NCI-H69 (cell line): ENCODE results near the gene SCRN3.
A peak's percentile ranks its signal among the peaks of the same experiment; 100 is the strongest.
"Not testable (repeated sequence)": the region's sequence is repeated elsewhere in the genome, so short reads cannot be mapped to it uniquely, and the experiment has no call there.

ENCODE experiments used
- DNase-seq: peaks from one replicate; lab custom pipeline; 2025; lab: John Stamatoyannopoulos, UW

Gene SCRN3, protein sequence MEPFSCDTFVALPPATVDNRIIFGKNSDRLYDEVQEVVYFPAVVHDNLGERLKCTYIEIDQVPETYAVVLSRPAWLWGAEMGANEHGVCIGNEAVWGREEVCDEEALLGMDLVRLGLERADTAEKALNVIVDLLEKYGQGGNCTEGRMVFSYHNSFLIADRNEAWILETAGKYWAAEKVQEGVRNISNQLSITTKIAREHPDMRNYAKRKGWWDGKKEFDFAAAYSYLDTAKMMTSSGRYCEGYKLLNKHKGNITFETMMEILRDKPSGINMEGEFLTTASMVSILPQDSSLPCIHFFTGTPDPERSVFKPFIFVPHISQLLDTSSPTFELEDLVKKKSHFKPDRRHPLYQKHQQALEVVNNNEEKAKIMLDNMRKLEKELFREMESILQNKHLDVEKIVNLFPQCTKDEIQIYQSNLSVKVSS

DNA sequence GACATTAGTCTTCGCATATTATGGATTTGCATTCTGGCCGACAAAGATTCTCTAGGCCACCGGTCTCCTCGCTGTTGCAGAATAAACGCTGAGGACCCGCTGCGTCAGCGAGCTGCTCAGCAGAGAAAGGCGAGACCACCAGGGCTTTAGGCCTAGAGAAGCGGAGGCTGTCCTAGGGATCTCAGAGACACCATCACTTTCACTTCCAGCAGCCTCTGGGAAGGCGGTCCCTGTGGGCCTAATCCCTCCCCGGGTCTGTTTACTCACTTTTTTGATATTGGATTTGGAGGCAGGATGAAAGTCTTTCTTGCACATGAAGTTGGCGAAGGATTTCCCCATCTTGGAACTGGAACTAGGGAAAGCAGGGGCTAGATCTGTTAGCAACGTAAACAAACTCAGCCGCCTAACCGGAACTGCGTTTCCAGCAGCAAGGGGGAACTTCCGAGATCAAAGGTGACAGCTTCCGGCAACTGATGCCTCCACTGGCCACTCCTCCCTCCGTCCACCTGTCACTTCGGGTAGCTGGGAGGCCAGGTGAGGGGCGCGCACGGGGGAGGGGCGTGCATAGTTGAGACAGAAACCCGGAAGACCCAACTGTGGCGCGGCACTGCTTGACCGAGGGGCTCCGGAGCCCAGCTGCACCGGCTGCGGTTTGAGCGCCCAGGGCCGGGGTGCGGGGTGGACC is at the start of gene SCRN3:
Gene SCRN3 (plus strand): TSS at position 447 of the 685 bp plus-strand sequence. CDS start 2,554 bp downstream, outside the sequence.
- peak; percentile 91 for DNase-seq

DNA sequence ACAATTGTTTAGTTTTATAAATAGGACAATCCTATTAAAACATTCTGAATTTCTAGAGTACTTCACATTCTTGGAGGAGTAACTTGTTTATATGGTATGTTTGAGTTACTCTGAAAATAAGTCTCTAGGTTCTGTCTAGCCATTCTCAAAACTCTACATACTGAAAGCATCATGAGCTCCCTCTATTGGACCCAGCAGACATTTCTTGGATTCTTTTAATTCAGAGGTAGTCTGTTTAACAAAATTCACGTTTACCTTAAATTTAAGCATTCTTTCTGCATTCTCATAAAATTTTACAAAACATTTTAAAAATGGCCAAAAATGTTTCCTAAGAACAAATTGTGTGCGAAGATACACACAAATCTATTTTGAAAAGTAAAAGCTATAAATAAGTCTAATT is 45.5 kb upstream of the SCRN3 start:
- peak; percentile 15 for DNase-seq

DNA sequence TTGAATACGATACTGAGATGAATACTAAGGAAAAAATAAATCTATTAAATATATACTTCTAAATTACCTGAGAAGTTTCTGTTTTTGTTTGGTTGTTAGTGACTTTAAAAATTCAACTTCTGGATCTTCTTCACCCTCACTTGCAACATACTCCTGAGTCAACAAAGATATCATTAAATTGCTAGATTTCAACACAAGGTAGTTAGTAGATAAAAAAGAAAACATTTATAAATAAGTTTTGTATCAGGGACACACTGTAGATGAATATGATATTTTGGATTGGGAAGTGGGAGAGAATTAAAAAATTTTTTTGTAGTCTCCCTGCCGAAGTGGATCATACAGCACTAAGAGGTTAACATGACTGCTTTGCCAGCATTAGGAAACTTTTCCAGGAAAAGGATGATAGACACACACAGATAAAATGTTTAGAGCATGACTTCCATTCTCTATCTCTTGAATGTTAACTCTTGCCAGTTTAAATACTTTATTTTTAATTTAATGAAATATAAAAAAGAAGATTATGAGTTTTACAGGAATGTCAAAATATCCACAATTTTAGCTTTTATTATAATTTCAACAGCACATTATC is 44.8 kb upstream of the SCRN3 start:
- DNase-seq = no peak

DNA sequence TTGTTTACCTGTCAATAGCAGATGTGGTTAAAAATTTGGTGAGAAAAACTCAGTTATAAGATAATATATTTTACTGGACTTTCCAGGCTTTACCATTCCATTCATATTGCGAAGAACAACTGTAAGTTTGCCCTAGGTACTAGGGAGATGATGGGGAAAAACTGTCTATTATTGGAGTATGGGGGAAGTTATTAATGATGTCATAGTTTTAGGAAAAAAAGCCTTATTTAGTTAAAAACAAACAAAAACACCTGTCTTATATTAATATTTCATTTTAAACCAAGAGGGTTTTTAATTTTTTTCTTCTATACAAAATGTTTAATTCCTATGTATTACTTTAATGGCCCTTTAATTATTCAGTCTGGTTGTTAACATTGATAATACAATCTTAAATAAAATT is 42.5 kb upstream of the SCRN3 start:
- DNase-seq = no peak

DNA sequence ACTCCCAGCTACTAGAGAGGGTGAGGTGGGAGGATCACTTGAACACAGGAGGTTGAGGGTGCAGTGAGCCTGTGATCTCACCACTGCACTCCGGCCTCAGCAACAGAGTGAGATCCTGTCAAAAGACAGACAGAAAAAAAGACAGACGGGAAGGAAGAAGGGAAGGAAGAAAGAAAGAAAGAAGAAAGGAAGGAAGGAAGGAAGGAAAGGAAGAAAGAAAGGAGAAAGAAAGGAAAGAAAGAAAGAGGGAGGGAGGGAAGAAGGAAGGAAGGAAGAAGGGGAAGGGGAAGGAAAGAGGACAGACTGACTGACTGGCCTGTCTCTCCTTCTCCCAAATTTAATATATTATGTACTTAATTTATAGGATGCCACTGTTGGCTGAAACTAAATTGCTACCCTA is 39.2 kb upstream of the SCRN3 start:
- no peak for DNase-seq

DNA sequence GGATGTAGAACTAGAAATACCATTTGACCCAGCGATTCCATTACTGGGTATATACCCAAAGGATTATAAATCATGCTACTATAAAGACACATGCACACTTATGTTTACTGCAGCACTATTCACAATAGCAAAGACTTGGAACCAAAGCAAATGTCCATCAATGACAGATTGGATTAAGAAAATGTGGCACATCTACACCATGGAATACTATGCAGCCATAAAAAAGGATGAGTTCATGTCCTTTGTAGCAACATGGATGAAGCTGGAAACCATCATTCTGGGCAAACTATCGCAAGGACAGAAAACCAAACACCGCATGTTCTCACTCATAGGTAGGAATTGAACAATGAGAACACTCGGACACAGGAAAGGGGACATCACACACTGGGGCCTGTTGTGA is 35.9 kb upstream of the SCRN3 start:
- DNase-seq = not testable (repeated sequence)

DNA sequence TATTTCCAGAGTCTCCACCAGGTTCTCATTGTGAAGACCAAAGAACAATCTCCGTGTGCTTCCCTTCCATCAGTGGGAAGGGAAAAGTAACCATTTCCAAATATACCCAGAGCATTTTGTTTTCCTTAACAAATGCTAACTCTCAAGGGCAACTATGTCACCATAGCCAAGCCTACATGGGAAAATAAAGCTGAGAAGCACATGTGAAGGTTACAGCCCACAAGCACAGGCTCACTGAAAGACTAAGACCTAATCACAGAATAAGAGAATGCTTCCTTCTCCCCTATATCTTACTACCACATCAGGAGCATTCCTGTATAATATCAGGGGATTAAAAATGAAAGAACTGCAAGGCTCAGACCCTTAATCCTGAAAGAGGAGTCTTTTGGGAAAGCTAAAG is 32.6 kb upstream of the SCRN3 start:
- no peak for DNase-seq

DNA sequence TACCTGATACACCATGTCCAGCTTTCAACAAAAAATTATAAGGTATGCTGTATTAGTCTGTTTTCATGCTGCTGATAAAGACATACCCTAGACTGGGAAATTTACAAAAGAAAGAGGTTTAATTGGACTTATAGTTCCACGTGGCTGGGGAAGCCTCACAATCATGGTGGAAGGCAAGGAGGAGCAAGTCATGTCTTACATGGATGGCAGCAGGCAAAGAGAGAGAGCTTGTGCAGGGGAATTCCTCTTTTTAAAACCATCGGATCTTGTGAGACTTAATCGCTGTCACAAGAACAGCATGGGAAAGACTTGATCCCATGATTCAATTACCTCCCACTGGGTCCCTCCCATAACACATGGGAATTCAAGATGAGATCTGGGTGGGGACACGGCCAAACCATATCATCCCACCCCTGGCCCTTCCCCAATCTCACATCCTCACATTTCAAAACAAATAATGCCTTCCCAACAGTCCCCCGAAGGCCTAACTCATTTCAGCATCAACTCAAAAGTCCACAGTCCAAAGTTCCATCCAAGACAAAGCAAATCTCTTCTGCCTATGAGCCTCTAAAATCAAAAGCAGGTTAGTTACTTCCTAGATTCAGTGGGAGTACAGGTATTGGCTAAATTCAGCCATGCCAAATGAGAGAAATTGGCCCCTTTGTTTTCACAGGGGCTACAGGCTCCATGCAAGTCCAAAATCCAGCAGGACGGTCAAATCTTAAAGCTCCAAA is 31.9 kb upstream of the SCRN3 start:
- not testable (repeated sequence) for DNase-seq

DNA sequence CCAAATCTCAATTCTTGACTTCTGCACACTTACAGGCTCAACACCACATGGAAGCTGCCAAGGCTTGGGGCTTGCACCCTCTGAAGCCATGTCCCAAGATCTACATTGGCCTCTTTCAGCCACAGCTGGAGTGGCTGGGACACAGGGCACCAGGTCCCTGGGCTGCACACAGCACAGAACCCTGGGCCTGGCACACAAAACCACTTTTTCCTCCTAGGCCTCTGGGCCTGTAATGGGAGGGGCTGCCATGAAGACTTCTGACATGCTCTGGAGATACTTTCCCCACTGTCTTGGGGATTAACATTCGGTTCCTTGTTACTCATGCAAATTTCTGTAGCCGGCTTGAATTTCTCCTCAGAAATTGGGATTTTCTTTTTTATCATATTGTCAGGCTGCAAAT is 30.9 kb upstream of the SCRN3 start:
- DNase-seq = no peak

DNA sequence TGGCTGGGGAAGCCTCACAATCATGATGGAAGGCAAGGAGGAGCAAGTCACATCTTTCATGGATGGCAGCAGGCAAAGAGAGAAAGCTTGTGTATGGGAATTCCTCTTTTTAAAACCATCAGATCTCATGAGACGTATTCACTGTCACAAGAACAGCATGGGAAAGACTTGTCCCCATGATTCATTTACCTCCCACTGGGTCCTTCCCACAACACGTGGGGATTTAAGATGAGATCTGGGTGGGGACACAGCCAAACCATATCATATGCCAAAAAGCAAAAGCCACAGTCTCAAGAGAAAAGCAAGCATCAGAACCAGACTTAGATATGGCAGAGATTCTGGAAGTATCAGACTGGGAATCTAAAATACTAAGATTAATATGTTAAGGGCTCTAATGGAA is 30.0 kb upstream of the SCRN3 start:
- no peak for DNase-seq

DNA sequence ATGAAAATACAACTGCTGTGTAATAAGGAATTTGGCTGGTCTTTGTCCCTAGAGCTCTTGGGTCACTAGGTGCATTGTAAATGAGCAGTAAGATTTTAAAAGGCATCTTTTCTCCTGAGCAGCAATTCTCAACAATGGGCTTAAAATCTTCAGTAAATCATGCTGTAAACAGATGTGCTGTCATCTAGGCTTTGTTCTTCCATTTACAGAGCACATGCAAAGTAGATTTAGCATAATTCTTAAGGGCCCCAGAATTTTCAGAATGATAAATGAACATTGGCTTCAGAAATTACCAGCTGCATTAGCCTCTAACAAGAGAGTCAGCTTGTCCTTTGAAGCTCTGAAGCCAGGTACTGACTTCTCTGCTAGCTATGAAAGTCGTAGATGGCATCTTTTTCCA is 26.8 kb upstream of the SCRN3 start:
- no peak for DNase-seq

DNA sequence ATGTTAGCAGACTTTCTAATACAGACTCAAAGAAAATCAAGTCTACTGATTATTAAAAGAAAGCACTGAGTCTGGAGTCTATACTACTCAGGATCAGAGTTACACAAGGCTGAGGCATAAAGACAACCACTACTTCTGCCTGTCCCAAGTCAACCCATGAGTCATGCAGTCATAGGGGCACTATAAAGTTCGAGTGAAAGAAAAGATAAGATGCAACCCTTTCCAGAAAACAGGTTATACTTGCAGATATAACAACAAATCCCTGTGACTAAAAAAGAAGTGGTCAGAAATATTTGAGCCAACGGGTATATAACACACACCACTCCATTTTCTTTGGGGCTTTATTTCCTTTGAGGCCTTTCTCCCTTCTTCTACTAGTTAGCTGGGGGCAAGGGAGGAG is 18.6 kb upstream of the SCRN3 start:
- DNase-seq = no peak

DNA sequence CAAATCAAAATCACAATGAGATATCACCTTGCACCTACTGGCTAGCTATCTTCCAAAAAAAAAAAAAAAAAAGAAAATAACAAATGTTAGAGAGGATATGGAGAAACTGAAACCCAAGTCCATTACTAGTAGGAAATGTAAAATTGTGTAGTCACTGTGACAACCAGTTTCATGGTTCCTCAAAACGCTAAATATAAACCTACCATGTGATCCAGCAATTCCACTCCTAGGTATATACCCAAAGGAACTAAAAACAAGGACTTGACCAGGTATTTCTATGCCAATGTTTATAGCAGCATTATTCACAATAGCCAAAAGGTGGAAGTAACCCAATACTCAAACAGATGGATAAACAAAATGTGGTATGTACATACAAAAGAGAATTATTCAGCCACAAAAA is 11.7 kb upstream of the SCRN3 start:
- DNase-seq = no peak

DNA sequence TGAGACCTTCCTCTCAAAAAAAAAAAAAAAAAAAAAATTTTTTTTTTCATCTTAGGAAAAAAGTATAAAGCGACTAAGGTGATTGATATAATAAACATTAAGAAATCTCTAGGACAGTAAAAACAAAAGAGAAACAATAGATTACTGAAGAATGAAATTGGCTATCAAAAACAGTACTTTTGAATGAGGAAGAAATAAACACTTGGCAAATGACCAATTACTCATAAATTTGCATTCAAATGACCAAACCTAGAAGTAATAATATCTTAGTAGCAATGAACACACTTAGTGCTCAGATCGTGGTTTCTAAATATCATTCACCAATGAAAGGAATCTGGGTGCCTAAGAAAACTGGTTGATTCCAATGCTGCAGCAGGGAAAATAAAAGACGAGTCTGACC is 10.3 kb upstream of the SCRN3 start:
- DNase-seq = no peak

DNA sequence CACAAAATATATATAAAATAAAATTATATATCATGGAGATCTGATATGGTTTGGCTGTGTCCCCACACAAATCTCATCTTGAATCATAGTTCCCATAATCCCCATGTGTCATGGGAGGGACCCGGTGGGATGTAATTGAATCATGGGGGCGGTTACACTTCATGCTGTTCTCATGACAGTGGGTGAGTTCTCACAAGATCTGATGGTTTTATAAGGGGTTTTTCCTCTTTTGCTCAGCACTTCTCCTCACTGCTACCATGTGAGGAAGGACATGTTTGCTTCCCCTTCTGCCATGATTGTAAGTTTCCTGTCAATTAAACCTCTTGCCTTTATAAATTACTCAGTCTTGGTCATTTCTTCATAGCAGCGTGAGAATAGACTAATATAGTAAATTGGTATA is 6.8 kb upstream of the SCRN3 start:
- DNase-seq = not testable (repeated sequence)

DNA sequence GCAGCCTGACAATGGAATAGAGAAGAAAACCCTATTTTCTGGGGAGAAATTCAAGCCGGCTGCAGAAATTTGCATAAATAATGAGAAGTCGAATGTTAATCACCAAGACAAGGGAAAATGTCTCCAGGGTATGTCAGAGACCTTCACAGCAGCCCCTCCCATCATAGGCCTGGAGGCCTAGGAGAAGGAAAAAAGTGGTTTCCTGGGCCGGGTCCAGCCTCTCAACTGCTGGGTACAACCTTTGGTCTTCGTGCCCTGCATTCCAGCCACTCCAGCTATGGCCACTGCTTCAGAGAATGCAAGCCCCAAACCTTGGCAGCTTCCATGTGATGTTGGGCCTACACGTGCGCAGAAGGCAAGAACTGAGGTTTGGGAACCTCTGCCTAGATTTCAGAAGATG is 6.0 kb upstream of the SCRN3 start:
- DNase-seq = no peak

DNA sequence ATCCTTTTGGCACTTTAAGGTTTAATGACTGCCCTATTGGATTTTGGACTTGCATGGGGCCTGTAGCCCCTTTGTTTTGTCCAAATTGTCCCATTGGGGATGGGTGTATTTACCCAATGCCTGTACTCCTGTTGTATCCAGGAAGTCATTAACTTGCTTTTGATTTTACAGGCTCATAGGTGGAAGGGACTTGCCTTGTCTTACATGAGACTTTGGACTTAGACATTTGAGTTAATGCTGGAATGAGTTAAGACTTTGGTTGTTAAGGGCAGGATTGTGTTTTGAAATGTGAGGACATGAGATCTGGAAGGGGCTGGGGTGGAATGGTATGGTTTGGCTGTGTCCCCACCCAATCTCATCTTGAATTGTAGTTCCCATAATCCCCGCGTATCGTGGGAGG is 5.2 kb upstream of the SCRN3 start:
- DNase-seq = not testable (repeated sequence)

DNA sequence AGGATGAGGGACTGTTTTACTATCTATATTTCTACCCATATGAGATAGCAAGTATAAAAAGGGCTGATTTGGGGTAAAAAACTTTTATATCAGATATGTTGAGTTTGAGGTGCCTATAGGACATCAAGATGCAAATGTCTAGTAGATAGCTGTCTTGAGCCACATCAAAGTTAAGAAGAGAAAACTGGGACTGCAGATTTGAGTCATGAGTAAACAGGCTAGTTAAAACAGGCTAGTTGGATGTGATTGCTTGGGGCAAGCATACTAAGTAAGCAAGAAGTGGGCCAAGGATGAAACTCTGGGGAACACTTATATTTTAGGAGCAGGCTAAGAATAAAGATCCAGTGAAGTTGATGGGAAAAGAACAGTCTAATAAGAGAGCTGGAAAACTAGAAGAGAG is 2.8 kb upstream of the SCRN3 start:
- no peak for DNase-seq

DNA sequence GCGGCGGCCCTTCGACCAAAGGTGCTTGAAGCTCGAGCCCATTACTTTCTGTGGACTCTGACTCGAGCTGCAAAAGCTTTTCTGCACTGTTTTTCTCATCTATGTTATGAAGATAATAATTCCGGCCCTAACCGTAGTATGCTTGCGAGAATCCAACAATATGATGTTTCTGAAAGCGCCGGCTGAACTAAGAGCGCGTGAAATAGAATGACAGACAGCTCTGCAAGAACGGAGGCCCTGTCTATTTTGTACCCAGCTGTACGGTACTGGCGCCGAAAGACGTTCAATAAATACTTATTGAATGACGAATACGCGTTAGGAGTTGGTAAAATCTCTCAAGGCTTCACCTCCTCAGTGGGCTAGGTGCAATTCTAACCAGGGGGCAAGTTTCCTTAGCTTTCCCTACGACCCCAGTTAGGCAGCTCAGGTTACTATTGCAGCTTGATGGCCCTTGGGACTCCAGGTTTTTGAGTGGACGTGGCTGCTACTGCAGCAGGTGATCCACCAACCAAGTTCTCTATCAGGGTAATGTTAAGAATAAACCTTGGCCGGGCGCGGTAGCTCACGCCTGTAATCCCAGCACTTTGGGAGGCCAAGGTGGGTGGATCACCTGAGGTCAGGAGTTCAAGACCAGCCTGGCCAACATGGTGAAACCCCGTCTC is 570 bp downstream of the SCRN3 start:
- peak; percentile 55 for DNase-seq

DNA sequence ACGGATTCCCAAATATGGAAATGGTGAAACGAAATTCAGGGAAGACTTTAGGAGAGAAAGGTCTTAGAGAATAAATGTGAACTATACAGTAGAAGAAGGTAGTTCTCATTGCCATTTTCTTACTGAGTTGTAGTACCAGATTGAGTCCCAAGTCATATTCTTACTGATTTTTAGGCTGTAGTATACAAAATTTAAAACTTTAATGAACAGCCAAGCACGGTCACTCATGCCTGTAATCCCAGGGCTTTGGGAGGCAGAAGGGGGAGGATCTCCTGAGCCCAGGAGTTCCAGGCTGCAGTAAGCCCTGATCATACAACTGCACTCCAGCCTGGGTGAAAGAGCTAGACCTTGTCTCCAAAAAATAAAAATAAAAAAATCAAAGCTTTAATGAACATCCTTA is 2.2 kb downstream of the SCRN3 start:
- no peak for DNase-seq

DNA sequence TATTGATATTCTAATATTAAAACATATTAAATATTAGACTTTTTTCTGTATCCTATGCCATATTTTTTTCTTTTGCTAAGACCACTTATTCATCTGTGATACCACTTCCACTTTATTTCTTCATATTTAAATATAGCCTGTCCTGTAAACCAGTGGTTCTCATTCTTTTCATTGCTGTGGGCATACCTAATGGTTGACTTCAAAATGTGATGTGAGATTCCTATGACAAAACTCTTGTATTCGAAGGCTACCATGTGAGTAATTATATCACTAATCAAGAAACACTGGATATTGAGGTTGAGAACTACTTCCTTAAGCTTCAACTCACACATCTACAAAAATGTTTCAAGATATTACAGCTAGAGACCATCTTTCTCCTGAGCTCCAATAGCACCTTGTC is 3.6 kb downstream of the SCRN3 start:
- no peak for DNase-seq

DNA sequence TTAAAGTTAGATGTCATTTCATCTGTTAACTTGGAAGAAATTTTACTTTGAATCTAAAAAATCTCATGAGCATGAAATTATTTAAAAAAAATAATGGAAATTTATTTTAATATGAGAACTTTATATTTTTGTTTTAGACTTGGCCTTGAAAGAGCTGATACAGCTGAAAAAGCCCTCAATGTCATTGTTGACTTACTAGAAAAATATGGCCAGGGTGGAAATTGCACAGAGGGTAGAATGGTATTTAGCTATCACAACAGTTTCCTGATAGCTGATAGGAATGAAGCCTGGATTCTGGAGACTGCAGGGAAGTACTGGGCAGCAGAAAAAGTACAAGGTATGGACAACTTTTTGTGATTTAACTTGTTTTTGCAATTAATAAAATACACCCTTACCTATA is 5.3 kb downstream of the SCRN3 start:
- DNase-seq = no peak
